MCF 10A (cell line): ENCODE data around the gene TM7SF2. TPM values are rescaled to one million over a fixed set of nuclear protein-coding genes. Genes with fewer than 3 reads are reported as not detected.

Experiments
- BruUV-seq: library from RNA; stranded (reverse); fragments of 400-500 nt; replicated peaks from 2 replicates; lab custom pipeline; 2021; lab: Mats Ljungman, UMichigan
- CTCF ChIA-PET: fragments of 300-600 bp; sonication (Branson Sonifier 250); formaldehyde crosslinking; extraction: SDS; loops from one replicate; lab custom pipeline; 2021; ENCODE audit warnings: antibody characterized with exemption, inconsistent platforms; lab: Yijun Ruan, JAX
- POLR2A ChIA-PET: fragments of 300-600, 350-650 bp; sonication (Branson Sonifier 250); formaldehyde crosslinking; extraction: SDS; loops from one replicate; lab custom pipeline; 2020; ENCODE audit warnings: antibody characterized with exemption, inconsistent platforms; lab: Yijun Ruan, JAX
- DNase-seq: peaks from one replicate; pipeline ENCODE4 v3.0.0-alpha.2; 2018; ENCODE audit not compliant: unreplicated experiment
- H3K27ac Mint-ChIP-seq: one replicate; pipeline ENCODE4 v1.8.0; 2022; ENCODE audit warnings: mild to moderate bottlenecking, low read depth, mixed read lengths; ENCODE audit not compliant: unreplicated experiment
- H3K27me3 Mint-ChIP-seq: one replicate; pipeline ENCODE4 v1.8.0; 2022; ENCODE audit warnings: mixed read lengths; ENCODE audit not compliant: insufficient read depth, unreplicated experiment
- H3K36me3 Mint-ChIP-seq: one replicate; pipeline ENCODE4 v1.8.0; 2022; ENCODE audit warnings: mild to moderate bottlenecking, moderate library complexity, mixed read lengths; ENCODE audit not compliant: insufficient read depth, unreplicated experiment
- H3K4me1 Mint-ChIP-seq: one replicate; pipeline ENCODE4 v1.8.0; 2022; ENCODE audit warnings: mixed read lengths; ENCODE audit not compliant: insufficient read depth, unreplicated experiment
- H3K4me3 Mint-ChIP-seq: one replicate; pipeline ENCODE4 v1.8.0; 2022; ENCODE audit warnings: mild to moderate bottlenecking, moderate library complexity, mixed read lengths; ENCODE audit not compliant: unreplicated experiment
- H3K9me3 Mint-ChIP-seq: one replicate; pipeline ENCODE4 v1.8.0; 2022; ENCODE audit warnings: mixed read lengths; ENCODE audit not compliant: unreplicated experiment
- intact Hi-C: fragments of 100-400 bp; cut with micrococcal nuclease; formaldehyde crosslinking; loops from 2 replicates; pipeline ENCODE4 v1.14.1; 2022
- total RNA-seq: library from RNA; stranded (reverse); gene quantifications from 2 replicates; pipeline ENCODE4 v1.2.3, GENCODE V29; 2022
- TF ChIP-seq, protein P1 (sequence below): fragments of 200-600 bp; IDR thresholded peaks from one replicate; pipeline ENCODE4 v1.8.0; 2022; ENCODE audit warnings: antibody characterized with exemption, mild to moderate bottlenecking; ENCODE audit not compliant: unreplicated experiment

The TM7SF2 gene
- total RNA-seq, 1 experiment from 2014 or later, result 14.0 TPM

GRCh38 chr11:65069217-65069616, 42.5 kb upstream of the TM7SF2 start:
- DNase-seq, result peak; percentile 44
- Mint-ChIP-seq H3K4me3 (no peak overlapping the region), H3K9me3 (no peaks in the 10 kb centered on the region), H3K36me3 (no peaks in the 10 kb centered on the region), H3K27me3 (no peaks in the 10 kb centered on the region), H3K27ac (no peak overlapping the region), H3K4me1 (peaks cover 5% of the 10 kb centered on the region)
- no TSS peak for BruUV-seq
- POLR2A ChIA-PET, result interaction anchor here (0.6 to 1.0 kb wide), 5 partner anchors 21 to 63 kb away, joined by 3 read pairs; partner anchors contain the start of gene ARL2
- TF ChIP-seq, protein P1, sequence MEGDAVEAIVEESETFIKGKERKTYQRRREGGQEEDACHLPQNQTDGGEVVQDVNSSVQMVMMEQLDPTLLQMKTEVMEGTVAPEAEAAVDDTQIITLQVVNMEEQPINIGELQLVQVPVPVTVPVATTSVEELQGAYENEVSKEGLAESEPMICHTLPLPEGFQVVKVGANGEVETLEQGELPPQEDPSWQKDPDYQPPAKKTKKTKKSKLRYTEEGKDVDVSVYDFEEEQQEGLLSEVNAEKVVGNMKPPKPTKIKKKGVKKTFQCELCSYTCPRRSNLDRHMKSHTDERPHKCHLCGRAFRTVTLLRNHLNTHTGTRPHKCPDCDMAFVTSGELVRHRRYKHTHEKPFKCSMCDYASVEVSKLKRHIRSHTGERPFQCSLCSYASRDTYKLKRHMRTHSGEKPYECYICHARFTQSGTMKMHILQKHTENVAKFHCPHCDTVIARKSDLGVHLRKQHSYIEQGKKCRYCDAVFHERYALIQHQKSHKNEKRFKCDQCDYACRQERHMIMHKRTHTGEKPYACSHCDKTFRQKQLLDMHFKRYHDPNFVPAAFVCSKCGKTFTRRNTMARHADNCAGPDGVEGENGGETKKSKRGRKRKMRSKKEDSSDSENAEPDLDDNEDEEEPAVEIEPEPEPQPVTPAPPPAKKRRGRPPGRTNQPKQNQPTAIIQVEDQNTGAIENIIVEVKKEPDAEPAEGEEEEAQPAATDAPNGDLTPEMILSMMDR, result no peak
- intact Hi-C loops, result no loop called here
- CTCF ChIA-PET, result interaction anchor here (0.6 to 1.6 kb wide), 5 partner anchors 9 to 179 kb away, joined by 3 to 8 read pairs (median 3); partner anchors contain the start of gene ARL2

GRCh38 chr11:65071907-65072630, 39.6 kb upstream of the TM7SF2 start:
- H3K27ac Mint-ChIP-seq, result no peak overlapping the region
- intact Hi-C loops, result no loop called here
- no TSS peak for BruUV-seq
- POLR2A ChIA-PET, result interaction anchor here (0.6 kb wide), 3 partner anchors 150 to 662 kb away, joined by 3 to 4 read pairs (median 3); no protein-coding TSS in a partner anchor
- no peaks in the 10 kb centered on the region for H3K27me3 Mint-ChIP-seq
- H3K9me3 Mint-ChIP-seq, result no peaks in the 10 kb centered on the region
- TF ChIP-seq, protein P1, result no peak
- no peak for DNase-seq
- no peaks in the 10 kb centered on the region for H3K4me1 Mint-ChIP-seq
- no peak overlapping the region for H3K4me3 Mint-ChIP-seq
- no peaks in the 10 kb centered on the region for H3K36me3 Mint-ChIP-seq
- CTCF ChIA-PET, result interaction anchor here (0.6 to 1.6 kb wide), 2 partner anchors 24 to 58 kb away, joined by 3 to 5 read pairs; partner anchors contain the start of gene ARL2

DNA sequence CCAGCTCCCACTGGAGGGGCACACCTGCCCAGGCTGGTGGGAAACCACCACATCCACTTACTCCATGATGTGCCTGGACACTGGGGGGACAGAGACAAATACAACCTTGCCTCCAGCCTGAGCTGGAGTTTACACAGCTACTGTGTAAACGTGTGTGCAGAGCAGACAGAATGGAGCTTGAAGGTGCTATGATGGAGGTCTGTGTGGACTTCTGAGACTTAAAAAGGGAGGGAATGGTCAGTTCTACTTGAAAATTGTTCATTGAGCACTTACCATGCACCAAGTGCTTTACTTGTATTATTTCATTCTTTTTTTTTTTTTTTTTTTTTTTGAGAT, 39.1 kb upstream of the TM7SF2 start:
- ChIA-PET CTCF (interaction anchor here (0.7 to 1.6 kb wide), 2 partner anchors 40 to 58 kb away, joined by 4 to 5 read pairs; partner anchors contain the start of gene ARL2), POLR2A (interaction anchor here (0.6 kb wide), 2 partner anchors 150 to 202 kb away, joined by 3 to 4 read pairs; no protein-coding TSS in a partner anchor)
- Mint-ChIP-seq H3K4me1 (no peaks in the 10 kb centered on the region), H3K27me3 (no peaks in the 10 kb centered on the region), H3K36me3 (no peaks in the 10 kb centered on the region), H3K9me3 (no peaks in the 10 kb centered on the region), H3K27ac (no peak overlapping the region), H3K4me3 (no peak overlapping the region)
- intact Hi-C loops, result no loop called here
- DNase-seq, result no peak
- TF ChIP-seq, protein P1, result no peak
- BruUV-seq, result no TSS peak

GRCh38 chr11:65077451-65077850, 34.2 kb upstream of the TM7SF2 start:
- BruUV-seq, result no TSS peak
- POLR2A ChIA-PET, result interaction anchor here (1.1 to 1.2 kb wide), 2 partner anchors 51 to 64 kb away, joined by 3 to 4 read pairs; partner anchors contain the start of gene ARL2
- DNase-seq, result no peak
- Mint-ChIP-seq H3K9me3 (no peaks in the 10 kb centered on the region), H3K36me3 (no peaks in the 10 kb centered on the region), H3K4me1 (peaks cover 21% of the 10 kb centered on the region), H3K4me3 (no peak overlapping the region), H3K27me3 (no peaks in the 10 kb centered on the region), H3K27ac (no peak overlapping the region)
- CTCF ChIA-PET, result interaction anchor here (0.5 to 1.5 kb wide), 8 partner anchors 8 to 268 kb away, joined by 3 to 5 read pairs (median 3); no protein-coding TSS in a partner anchor
- TF ChIP-seq, protein P1, result no peak
- intact Hi-C loops, result loop anchor here (5.0 kb wide), 1 partner anchor 65 kb away; the partner anchor contains the start of gene ARL2
